ENCODE results near the gene GFRA1. TPM values are rescaled to one million over a fixed set of nuclear protein-coding genes. Genes with fewer than 3 reads are reported as not detected.

Gene GFRA1
- total RNA-seq, 1 experiment from 2014 or later = 0.30 TPM

GRCh38 chr10:116311706-116312490, 38.9 kb upstream of the GFRA1 start:
- no peak for TF ChIP-seq JUND (IDR thresholded peaks at IDR 0.05)
- no peak for TF ChIP-seq ZFX (IDR thresholded peaks at IDR 0.05)
- TF ChIP-seq EZH2phosphoT487 (IDR thresholded peaks at IDR 0.05; ENCODE audit: borderline replicate concordance) = no peak
- no peak for TF ChIP-seq SRF (IDR thresholded peaks at IDR 0.05; ENCODE audit: low read depth)
- TF ChIP-seq REST (IDR thresholded peaks at IDR 0.05; ENCODE audit: low read depth) = no peak
- no peak for TF ChIP-seq ATF3 (IDR thresholded peaks at IDR 0.05)
- TF ChIP-seq TCF7L2 (IDR thresholded peaks at IDR 0.05; ENCODE audit: borderline replicate concordance, extremely low read depth, insufficient read depth, insufficient read length) = no peak
- TF ChIP-seq FOSL1 (IDR thresholded peaks at IDR 0.05; ENCODE audit: low read depth) = no peak
- TF ChIP-seq EGR1 (IDR thresholded peaks at IDR 0.05; ENCODE audit: low read depth) = no peak
- BruUV-seq (replicated peaks) = no TSS peak

More at GRCh38 chr10:116311706-116312490, 38.9 kb upstream of the GFRA1 start:
- Histone ChIP-seq H3K9ac (ENCODE audit: low read length) (no peak overlapping the region), H3K4me2 (ENCODE audit: low read length) (no peak overlapping the region), H3K27me3 (ENCODE audit: insufficient read depth, low read length) (peaks cover 37% of the 10 kb centered on the region; the same call in 1 of the 2 replicates), H3K36me3 (ENCODE audit: control insufficient read depth in 1 of 2, insufficient read depth in 2 of 2, low read length in 2 of 2) (no peaks in the 10 kb centered on the region), H3K9me2 (ENCODE audit: insufficient read depth) (no peaks in the 10 kb centered on the region), H3K4me1 (ENCODE audit: control insufficient read depth in 1 of 2, insufficient read depth in 2 of 2, low read length in 2 of 2) (no peaks in the 10 kb centered on the region), H3K4me3 (replicated peaks in 1 of 2; ENCODE audit: low read depth in 1 of 2, low read length in 2 of 2) (no peak overlapping the region), H4K20me1 (ENCODE audit: insufficient read depth) (no peaks in the 10 kb centered on the region), H2AFZ (ENCODE audit: low read depth, low read length, poor library complexity, severe bottlenecking) (no peak overlapping the region), H3K9me3 (ENCODE audit: control insufficient read depth in 1 of 2, insufficient read depth in 1 of 2, low read depth in 1 of 2, low read length in 2 of 2) (no peaks in the 10 kb centered on the region), H3K79me2 (ENCODE audit: insufficient read depth, low read length) (no peaks in the 10 kb centered on the region), H3K27ac (ENCODE audit: low read depth, low read length) (no peak overlapping the region)
- CTCF ChIA-PET = no interaction called here
- intact Hi-C loops (cut with micrococcal nuclease) = no loop called here
- ATAC-seq (no peak), DNase-seq (ENCODE audit: low read depth, low spot score) (no peak)
- POLR2A ChIA-PET = no interaction called here
- RAD21 ChIA-PET (ENCODE audit: low non-redundant PET in 1 of 2, low total read pairs in 2 of 2, uncharacterized antibody in 2 of 2, unreplicated experiment in 2 of 2) = no interaction called here
